Stimulated activated CD4-positive, alpha-beta T cell treated with anti-CD3 and anti-CD28 coated beads, Interleukin-12 subunit alpha, Interleukin-12 subunit beta, amount 100 ng/mL, for 48 hours (primary cell): ENCODE results near the gene MIGA1.

Experiments used
- DNase-seq, 3 donors: peaks; one replicate each; pipeline ENCODE4 v3.0.0-alpha.2; 2020; ENCODE audit warnings: low read depth in 2 of 3, low spot score in 1 of 3

The MIGA1 gene

GRCh38 chr1:77846966-77847365 is 67.5 kb downstream of the MIGA1 start:
- DNase-seq: no peak

- DNase-seq: no peak
Measured at GRCh38 chr1:77847621-77848080, 68.2 kb downstream of the MIGA1 start.

- no peak for DNase-seq
Measured at GRCh38 chr1:77850082-77850481, 70.6 kb downstream of the MIGA1 start.

GRCh38 chr1:77857552-77857951 is 78.1 kb downstream of the MIGA1 start:
- DNase-seq: no peak

- no peak for DNase-seq
Measured at GRCh38 chr1:77858725-77859124, 79.3 kb downstream of the MIGA1 start.

GRCh38 chr1:77859248-77859647 is 79.8 kb downstream of the MIGA1 start:
- no peak for DNase-seq

GRCh38 chr1:77866296-77866695 is 86.8 kb downstream of the MIGA1 start:
- DNase-seq: no peak

GRCh38 chr1:77872645-77873044 is 93.2 kb downstream of the MIGA1 start:
- DNase-seq: no peak

GRCh38 chr1:77873461-77873860 is 94.0 kb downstream of the MIGA1 start:
- no peak for DNase-seq

GRCh38 chr1:77874804-77875445 is 95.5 kb downstream of the MIGA1 start:
- DNase-seq: no peak

- no peak for DNase-seq
Measured at GRCh38 chr1:77876884-77877283, 97.4 kb downstream of the MIGA1 start.

- DNase-seq: no peak
Measured at GRCh38 chr1:77881061-77881460, 101.6 kb downstream of the MIGA1 start.

- no peak for DNase-seq
Measured at GRCh38 chr1:77882411-77882810, 103.0 kb downstream of the MIGA1 start.

GRCh38 chr1:77888081-77888780 is 108.8 kb downstream of the MIGA1 start, which contains the start of gene NEXN:
NEXN (plus strand) TSS chr1:77888624; CDS start chr1:77916107, 27,483 bp downstream.
- no peak for DNase-seq

GRCh38 chr1:77888781-77889642 is 109.6 kb downstream of the MIGA1 start:
- no peak for DNase-seq

- no peak for DNase-seq
Measured at GRCh38 chr1:77889671-77890070, 110.2 kb downstream of the MIGA1 start.

- DNase-seq: no peak
Measured at GRCh38 chr1:77891200-77891599, 111.8 kb downstream of the MIGA1 start.

GRCh38 chr1:77899647-77900320 is 120.3 kb downstream of the MIGA1 start:
- DNase-seq: no peak

- DNase-seq: no peak
Measured at GRCh38 chr1:77900687-77901293, 121.3 kb downstream of the MIGA1 start.

GRCh38 chr1:77905603-77906002 is 126.2 kb downstream of the MIGA1 start:
- no peak for DNase-seq
